Measurements from ENCODE around the gene CAMSAP1.

Gene CAMSAP1

DNA sequence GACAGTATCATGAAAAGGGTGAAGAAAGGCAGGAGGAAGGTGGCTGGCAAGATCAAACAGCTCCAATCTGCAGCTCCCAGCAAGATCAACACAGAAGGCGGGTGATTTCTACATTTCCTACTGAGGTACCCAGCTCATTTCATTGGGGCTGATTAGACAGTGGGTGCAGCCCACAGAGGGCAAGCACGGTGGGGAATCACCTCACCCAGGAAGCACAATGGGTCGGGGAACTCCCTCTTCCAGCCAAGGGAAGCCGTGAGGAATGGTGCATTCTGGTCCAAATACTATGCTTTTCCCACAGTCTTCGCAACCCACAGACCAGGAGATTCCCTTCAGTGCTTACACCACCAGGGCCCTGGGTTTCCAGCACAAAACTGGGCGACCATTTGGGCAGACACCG, 66.8 kb downstream of the CAMSAP1 start:
- TF ChIP-seq, protein P1, sequence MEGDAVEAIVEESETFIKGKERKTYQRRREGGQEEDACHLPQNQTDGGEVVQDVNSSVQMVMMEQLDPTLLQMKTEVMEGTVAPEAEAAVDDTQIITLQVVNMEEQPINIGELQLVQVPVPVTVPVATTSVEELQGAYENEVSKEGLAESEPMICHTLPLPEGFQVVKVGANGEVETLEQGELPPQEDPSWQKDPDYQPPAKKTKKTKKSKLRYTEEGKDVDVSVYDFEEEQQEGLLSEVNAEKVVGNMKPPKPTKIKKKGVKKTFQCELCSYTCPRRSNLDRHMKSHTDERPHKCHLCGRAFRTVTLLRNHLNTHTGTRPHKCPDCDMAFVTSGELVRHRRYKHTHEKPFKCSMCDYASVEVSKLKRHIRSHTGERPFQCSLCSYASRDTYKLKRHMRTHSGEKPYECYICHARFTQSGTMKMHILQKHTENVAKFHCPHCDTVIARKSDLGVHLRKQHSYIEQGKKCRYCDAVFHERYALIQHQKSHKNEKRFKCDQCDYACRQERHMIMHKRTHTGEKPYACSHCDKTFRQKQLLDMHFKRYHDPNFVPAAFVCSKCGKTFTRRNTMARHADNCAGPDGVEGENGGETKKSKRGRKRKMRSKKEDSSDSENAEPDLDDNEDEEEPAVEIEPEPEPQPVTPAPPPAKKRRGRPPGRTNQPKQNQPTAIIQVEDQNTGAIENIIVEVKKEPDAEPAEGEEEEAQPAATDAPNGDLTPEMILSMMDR (IDR thresholded peaks at IDR 0.05; ENCODE audit: low read depth, low read length, missing control alignments): no peak
- no peak overlapping the region for H3K4me3 ChIP-seq (replicated peaks; ENCODE audit: low read depth, low read length)
- no peak for DNase-seq (ENCODE audit: extremely low read depth, low read depth)

DNA sequence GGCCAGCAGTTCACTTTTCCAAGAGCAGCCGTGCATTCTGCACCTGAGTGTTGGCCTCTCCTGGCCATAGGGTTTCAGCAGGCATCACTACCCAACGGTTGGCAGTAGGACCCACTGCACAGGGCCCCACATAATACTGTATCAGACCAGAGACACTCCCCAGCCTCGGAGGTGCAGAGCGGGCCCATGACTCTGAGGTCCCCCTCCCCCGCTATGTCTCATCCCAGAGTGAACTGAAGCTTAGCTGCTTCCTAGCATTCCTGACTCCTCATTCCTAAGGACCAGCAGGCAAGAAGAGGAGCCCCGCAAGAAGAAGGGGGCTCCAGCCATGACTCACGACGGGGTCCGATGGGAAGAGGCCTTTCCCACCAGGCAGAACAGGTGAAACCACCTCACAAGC, 67.2 kb downstream of the CAMSAP1 start:
- no peak for DNase-seq (ENCODE audit: extremely low read depth, low read depth)
- TF ChIP-seq, protein P1 (IDR thresholded peaks at IDR 0.05; ENCODE audit: low read depth, low read length, missing control alignments): no peak
- no peak overlapping the region for H3K4me3 ChIP-seq (replicated peaks; ENCODE audit: low read depth, low read length)

DNA sequence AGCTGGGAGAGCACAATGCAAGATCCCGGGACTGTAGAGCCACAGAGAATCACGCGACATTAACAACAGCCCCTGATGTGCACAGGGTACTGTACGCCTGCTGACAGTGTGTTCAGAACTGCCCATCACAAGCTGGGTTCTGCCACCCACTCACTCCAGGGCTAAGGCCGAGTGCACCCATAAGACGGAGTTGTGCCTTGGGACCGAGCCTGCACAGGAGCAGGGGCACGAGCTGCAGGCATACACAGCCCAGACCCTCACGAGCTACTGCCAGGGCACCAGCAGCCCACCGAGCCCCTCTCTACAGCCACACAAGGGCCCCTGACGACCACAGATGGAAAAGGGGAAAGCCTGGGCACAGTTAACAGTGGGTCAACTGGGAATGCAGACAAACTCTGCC, 67.8 kb downstream of the CAMSAP1 start:
- no peak overlapping the region for H3K4me3 ChIP-seq (replicated peaks; ENCODE audit: low read depth, low read length)
- TF ChIP-seq, protein P1 (IDR thresholded peaks at IDR 0.05; ENCODE audit: low read depth, low read length, missing control alignments): no peak
- DNase-seq (ENCODE audit: extremely low read depth, low read depth): no peak

DNA sequence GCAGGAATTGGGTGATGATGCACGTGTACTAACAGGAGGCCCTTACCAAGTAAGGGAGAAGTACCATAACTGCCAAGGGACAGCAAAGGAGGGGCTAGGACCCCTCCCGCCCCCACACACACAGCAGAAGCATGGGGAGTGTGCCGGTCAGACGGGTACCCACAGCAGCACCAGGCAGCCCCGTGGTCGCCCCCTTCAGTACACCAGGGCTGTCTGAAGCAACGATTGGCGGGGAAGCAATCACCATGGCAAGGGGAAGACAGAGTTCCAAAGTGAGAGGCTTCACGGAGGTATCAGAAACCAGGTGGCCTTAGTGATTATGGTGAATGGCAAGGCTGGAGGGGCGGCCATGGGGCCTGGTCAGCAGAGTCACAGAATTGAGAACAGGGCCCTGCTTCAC, 72.2 kb downstream of the CAMSAP1 start:
- no peak for DNase-seq (ENCODE audit: extremely low read depth, low read depth)
- no peak overlapping the region for H3K4me3 ChIP-seq (replicated peaks; ENCODE audit: low read depth, low read length)
- TF ChIP-seq, protein P1 (IDR thresholded peaks at IDR 0.05; ENCODE audit: low read depth, low read length, missing control alignments): no peak

DNA sequence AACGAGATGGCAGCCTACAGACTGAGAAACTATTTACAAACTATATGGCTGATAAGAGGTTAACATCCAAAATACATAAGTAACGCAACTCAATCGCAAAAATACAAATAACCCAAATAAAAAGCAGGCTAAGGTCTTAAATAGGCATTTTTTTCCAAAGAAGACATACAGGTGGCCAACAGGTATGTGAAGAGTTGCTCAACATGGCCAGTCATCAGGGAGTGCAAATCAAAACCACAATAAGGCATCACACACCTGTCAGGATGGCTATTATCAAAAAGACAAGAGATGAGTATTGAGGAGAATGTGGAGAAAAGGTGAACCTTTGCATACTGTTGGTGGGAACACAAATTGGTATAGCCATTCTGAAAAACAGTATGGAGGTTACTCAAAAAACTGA, 73.5 kb downstream of the CAMSAP1 start:
- TF ChIP-seq, protein P1 (IDR thresholded peaks at IDR 0.05; ENCODE audit: low read depth, low read length, missing control alignments): no peak
- H3K4me3 ChIP-seq (replicated peaks; ENCODE audit: low read depth, low read length): no peak overlapping the region
- DNase-seq (ENCODE audit: extremely low read depth, low read depth): no peak

DNA sequence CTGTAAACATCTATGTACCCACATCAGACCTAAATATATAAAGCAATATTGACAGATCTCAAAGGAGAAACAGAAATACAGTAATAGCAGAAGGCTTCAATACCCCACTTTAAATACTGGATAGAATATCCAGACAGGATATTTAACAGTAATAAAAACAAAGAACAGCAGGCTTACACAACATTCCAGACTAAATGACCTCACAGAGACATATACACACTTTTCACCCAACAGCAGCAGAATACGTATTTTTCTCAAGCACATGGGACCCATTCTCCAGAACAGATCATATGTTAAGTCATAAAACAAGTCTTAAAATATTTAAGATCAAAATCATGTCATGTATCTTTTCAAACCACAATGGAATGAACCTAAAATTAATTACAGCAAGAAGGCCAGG, 76.8 kb downstream of the CAMSAP1 start:
- DNase-seq (ENCODE audit: extremely low read depth, low read depth): no peak
- TF ChIP-seq, protein P1 (IDR thresholded peaks at IDR 0.05; ENCODE audit: low read depth, low read length, missing control alignments): no peak
- H3K4me3 ChIP-seq (replicated peaks; ENCODE audit: low read depth, low read length): no peak overlapping the region

DNA sequence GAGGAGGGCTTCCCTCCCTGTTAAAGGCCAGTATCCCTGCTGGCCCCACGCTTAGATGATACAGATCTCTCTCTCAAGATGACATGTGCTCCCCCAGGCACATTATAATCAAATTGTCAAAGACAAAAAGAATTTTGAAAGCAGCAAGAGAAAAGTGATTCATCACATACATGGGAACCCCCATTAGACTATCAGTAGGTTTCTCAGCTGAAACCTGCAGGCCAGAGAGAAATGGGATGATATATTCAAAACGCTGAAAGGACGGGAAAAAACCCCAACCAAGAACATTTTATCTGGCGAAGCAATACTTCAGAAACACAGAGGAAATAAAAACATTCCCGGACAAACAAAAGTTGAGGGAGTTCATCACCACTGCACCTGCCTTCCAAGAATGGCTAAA, 78.7 kb downstream of the CAMSAP1 start:
- no peak for DNase-seq (ENCODE audit: extremely low read depth, low read depth)
- TF ChIP-seq, protein P1 (IDR thresholded peaks at IDR 0.05; ENCODE audit: low read depth, low read length, missing control alignments): no peak
- no peak overlapping the region for H3K4me3 ChIP-seq (replicated peaks; ENCODE audit: low read depth, low read length)

Data from HFF-Myc (cell line).